GM20431 (cell line): ENCODE measurements around the gene RIF1.

Experiments
- in situ Hi-C: fragments of 300-500 bp; cut with MseI, MboI; formaldehyde crosslinking; loops from one replicate; pipeline ENCODE4 v1.15.0; 2020; ENCODE audit warnings: low sequenced_read_pairs; ENCODE audit not compliant: unreplicated experiment

Gene RIF1

DNA sequence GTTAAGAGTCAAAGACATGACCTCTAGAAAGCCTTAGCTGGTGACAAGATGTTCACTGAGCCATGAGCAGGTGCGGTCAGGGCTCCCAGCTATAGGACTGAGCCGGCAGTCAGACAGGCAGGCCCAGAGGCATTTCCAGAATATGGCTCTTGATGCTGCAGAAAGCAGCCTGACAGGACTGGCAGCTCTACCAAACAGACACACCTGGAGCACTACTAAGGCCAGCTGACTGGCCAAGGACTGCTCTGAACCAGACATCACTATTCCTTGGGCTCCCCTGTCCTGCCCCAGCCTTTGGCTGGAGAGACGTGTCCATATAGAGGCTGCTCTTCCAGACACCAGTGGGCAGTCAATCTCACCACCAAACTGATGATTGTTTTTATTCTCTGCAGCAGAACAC lies 98.8 kb downstream of the RIF1 start:
- in situ Hi-C loops = no loop called here

DNA sequence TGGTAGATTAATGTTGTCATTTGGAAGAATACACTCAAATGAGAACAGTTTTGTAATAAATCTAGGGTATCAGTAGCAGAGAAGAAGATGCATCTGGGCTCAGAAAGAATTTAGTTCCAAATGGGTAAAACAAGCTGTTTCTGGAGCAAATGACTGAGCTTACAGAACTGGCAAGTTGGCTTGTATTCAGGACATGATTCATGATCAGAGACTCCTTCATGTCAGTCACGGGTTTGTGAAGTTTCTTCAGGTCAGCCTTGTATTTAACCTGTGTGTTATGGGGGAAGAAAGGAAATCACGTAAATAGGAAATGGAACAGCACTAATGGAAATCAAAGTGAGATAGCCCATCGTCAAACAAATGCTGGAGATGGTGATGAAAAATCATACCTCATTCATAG lies 109.1 kb downstream of the RIF1 start:
- in situ Hi-C loops = no loop called here

DNA sequence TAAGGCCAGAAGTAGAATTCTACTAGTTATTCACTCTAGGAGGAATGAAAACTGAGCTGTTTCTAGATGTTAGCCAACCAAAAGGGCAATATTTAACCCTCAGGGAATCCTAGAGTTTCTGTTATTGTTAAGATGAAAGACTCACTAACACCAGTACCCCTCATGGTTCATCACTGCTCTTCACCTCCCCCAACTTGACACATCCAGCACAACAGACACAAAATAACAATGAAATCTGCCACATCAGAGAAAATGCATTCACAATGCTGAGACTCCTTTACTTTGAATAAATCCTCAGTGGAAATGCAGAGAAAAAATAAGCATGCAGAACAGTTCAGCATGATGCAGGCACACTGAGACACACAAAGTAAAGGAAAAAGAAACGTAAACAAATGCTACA lies 111.3 kb downstream of the RIF1 start:
- in situ Hi-C loops = no loop called here

GRCh38 chr2:151522556-151522955 lies 112.9 kb downstream of the RIF1 start:
- in situ Hi-C loops = no loop called here

GRCh38 chr2:151523850-151524249 lies 114.1 kb downstream of the RIF1 start:
- in situ Hi-C loops = no loop called here

GRCh38 chr2:151525821-151526373 lies 116.2 kb downstream of the RIF1 start:
- in situ Hi-C loops = no loop called here

DNA sequence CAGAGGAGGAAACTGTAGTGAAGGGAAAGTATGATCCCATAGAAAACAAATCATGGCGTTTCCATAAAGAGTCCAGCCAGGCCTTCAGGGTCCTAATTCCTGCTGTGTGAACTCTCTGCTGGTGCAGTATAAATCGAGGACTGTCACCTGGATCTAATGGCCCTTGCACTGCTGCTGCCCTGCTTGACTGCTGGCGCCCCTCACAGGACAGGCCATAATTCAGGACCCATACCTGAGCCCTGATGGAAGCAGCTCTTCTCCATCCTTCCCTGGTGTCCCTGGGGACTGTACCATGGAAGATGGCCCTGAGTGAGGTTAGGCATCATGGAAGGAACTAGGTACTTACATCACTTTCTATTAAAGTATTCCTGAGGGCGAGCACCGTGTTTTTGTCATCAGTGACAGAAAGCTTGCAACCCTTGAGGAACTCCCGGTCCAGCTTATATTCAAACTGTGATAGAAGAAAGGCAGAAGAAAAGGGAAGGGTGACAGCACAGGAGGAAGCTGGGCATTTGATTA lies 116.9 kb downstream of the RIF1 start:
- in situ Hi-C loops = no loop called here
